Measurements from ENCODE around the gene OBP2A. TPM values are rescaled to one million over a fixed set of nuclear protein-coding genes. Genes with fewer than 3 reads are reported as not detected.

Gene OBP2A
- total RNA-seq, 1 experiment from 2014 or later, result not detected

GRCh38 chr9:135504262-135505243, 41.4 kb upstream of the OBP2A start:
- TF ChIP-seq, protein P1, sequence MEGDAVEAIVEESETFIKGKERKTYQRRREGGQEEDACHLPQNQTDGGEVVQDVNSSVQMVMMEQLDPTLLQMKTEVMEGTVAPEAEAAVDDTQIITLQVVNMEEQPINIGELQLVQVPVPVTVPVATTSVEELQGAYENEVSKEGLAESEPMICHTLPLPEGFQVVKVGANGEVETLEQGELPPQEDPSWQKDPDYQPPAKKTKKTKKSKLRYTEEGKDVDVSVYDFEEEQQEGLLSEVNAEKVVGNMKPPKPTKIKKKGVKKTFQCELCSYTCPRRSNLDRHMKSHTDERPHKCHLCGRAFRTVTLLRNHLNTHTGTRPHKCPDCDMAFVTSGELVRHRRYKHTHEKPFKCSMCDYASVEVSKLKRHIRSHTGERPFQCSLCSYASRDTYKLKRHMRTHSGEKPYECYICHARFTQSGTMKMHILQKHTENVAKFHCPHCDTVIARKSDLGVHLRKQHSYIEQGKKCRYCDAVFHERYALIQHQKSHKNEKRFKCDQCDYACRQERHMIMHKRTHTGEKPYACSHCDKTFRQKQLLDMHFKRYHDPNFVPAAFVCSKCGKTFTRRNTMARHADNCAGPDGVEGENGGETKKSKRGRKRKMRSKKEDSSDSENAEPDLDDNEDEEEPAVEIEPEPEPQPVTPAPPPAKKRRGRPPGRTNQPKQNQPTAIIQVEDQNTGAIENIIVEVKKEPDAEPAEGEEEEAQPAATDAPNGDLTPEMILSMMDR (IDR thresholded peaks at IDR 0.05 in 2 of 3, conservative IDR thresholded peaks at IDR 0.05 in 1 of 3; ENCODE audit: borderline replicate concordance in 1 of 3, insufficient read depth in 1 of 3, low read depth in 2 of 3, low read length in 2 of 3), result peak in 2 of 3 experiments; percentile 72 to 86; a peak in 4 of 6 replicates
- no peak for TF ChIP-seq CEBPB (IDR thresholded peaks at IDR 0.05; ENCODE audit: low read depth)
- no peak for TF ChIP-seq CBX3 (IDR thresholded peaks at IDR 0.05; ENCODE audit: low read depth)
- no peak for TF ChIP-seq ZNF274 (IDR thresholded peaks at IDR 0.05; ENCODE audit: low read depth, low read length)
- no peak for TF ChIP-seq YY1 (IDR thresholded peaks at IDR 0.05; ENCODE audit: extremely low read depth, insufficient replicate concordance, low read depth, low read length)
- no peak overlapping the region for H2AFZ ChIP-seq (ENCODE audit: low read depth, low read length, poor library complexity, severe bottlenecking)
- H3K4me2 ChIP-seq (ENCODE audit: low read length), result no peak overlapping the region
- RAD21 ChIA-PET (ENCODE audit: low non-redundant PET in 1 of 2, low total read pairs in 2 of 2, uncharacterized antibody in 2 of 2, unreplicated experiment in 2 of 2), result no interaction called here
- H3K79me2 ChIP-seq (ENCODE audit: insufficient read depth, low read length), result peaks cover 40% of the 10 kb centered on the region
- DNase-seq (ENCODE audit: low read depth, low spot score) (peak; percentile 31), ATAC-seq (peak; percentile 39)
- CTCF ChIA-PET, result interaction anchor here (0.8 to 1.6 kb wide), 4 partner anchors 11 to 56 kb away, joined by 3 to 6 read pairs (median 4); no protein-coding TSS in a partner anchor
- H3K36me3 ChIP-seq (ENCODE audit: control insufficient read depth in 1 of 2, insufficient read depth in 2 of 2, low read length in 2 of 2), result peaks cover 11 to 39% of the 10 kb centered on the region in 2 experiments
- H3K4me1 ChIP-seq (ENCODE audit: control insufficient read depth in 1 of 2, insufficient read depth in 2 of 2, low read length in 2 of 2), result peaks cover 4 to 23% of the 10 kb centered on the region in 2 experiments; a peak in 3 of 4 replicates
- H3K4me3 ChIP-seq (replicated peaks in 1 of 2; ENCODE audit: low read depth in 1 of 2, low read length in 2 of 2), result no peak overlapping the region
- H4K20me1 ChIP-seq (ENCODE audit: insufficient read depth), result peaks cover 4% of the 10 kb centered on the region; the same call in 1 of the 2 replicates
- POLR2A ChIA-PET, result no interaction called here
- no TSS peak for BruUV-seq (replicated peaks)
- intact Hi-C loops (cut with micrococcal nuclease), result no loop called here
- H3K27ac ChIP-seq (ENCODE audit: low read depth, low read length), result no peak overlapping the region
- no peak overlapping the region for H3K9ac ChIP-seq (ENCODE audit: low read length)
- no peaks in the 10 kb centered on the region for H3K27me3 ChIP-seq (ENCODE audit: insufficient read depth, low read length)
- no peaks in the 10 kb centered on the region for H3K9me2 ChIP-seq (ENCODE audit: insufficient read depth)
- no peaks in the 10 kb centered on the region for H3K9me3 ChIP-seq (ENCODE audit: control insufficient read depth in 1 of 2, insufficient read depth in 1 of 2, low read depth in 1 of 2, low read length in 2 of 2)
